ENCODE measurements around the gene NAT16. TPM values are rescaled to one million over a fixed set of nuclear protein-coding genes. Genes with fewer than 3 reads are reported as not detected.

The NAT16 gene
- total and polyA plus RNA-seq, 2 of the 13 experiments (the other 11 are each of a cell fraction or from before 2014, with no cell fraction given), result 0.04 TPM; not detected in 1

GRCh38 chr7:101121991-101122932, 57.8 kb downstream of the NAT16 start (continued):
- no peak for TF ChIP-seq MXD3 (CRISPR knock-in tag; IDR thresholded peaks at IDR 0.05)
- TF ChIP-seq ZNF558 (CRISPR knock-in tag; IDR thresholded peaks at IDR 0.05; ENCODE audit: borderline replicate concordance), result peak; percentile 19; the same call in 1 of the 2 replicates
- no peak for TF ChIP-seq ZNF749 (CRISPR knock-in tag; IDR thresholded peaks at IDR 0.05; ENCODE audit: borderline replicate concordance)
- TF ChIP-seq ZNF230 (CRISPR knock-in tag; IDR thresholded peaks at IDR 0.05), result no peak
- TF ChIP-seq ZNF441 (CRISPR knock-in tag; IDR thresholded peaks at IDR 0.05; ENCODE audit: borderline replicate concordance), result no peak
- no peak for TF ChIP-seq ZNF282 (IDR thresholded peaks at IDR 0.05; ENCODE audit: partially characterized antibody)
- peak; percentile 45; the same call in 1 of the 2 replicates for TF ChIP-seq ADNP (CRISPR knock-in tag; IDR thresholded peaks at IDR 0.05)
- TF ChIP-seq CREB1 (IDR thresholded peaks at IDR 0.05), result no peak
- TF ChIP-seq CREB1 (CRISPR knock-in tag; IDR thresholded peaks at IDR 0.05), result no peak; the same call in 1 of the 2 replicates
- TF ChIP-seq ZNF816 (CRISPR knock-in tag; IDR thresholded peaks at IDR 0.05; ENCODE audit: borderline replicate concordance), result peak; percentile 73; the same call in 1 of the 2 replicates
- no peak for TF ChIP-seq DDIT3 (CRISPR knock-in tag; IDR thresholded peaks at IDR 0.05)
- TF ChIP-seq CEBPB (IDR thresholded peaks at IDR 0.05; ENCODE audit: borderline replicate concordance, low read depth, low read length), result peak; percentile 50; the same call in 1 of the 2 replicates
- no peak for TF ChIP-seq ZNF367 (CRISPR knock-in tag; IDR thresholded peaks at IDR 0.05; ENCODE audit: borderline replicate concordance)
- TF ChIP-seq GFI1 (CRISPR knock-in tag; IDR thresholded peaks at IDR 0.05; ENCODE audit: borderline replicate concordance), result peak; percentile 53; the same call in 1 of the 2 replicates
- peak; percentile 36; the same call in 1 of the 2 replicates for TF ChIP-seq FOSL1 (CRISPR knock-in tag; IDR thresholded peaks at IDR 0.05; ENCODE audit: borderline replicate concordance)
- no peak for TF ChIP-seq ZNF737 (CRISPR knock-in tag; IDR thresholded peaks at IDR 0.05; ENCODE audit: borderline replicate concordance)
- TF ChIP-seq HIVEP1 (CRISPR knock-in tag; IDR thresholded peaks at IDR 0.05), result peak; percentile 79
- no peak for TF ChIP-seq RCOR2 (CRISPR knock-in tag; IDR thresholded peaks at IDR 0.05)
- peak; percentile 60 for TF ChIP-seq PITX1 (CRISPR knock-in tag; IDR thresholded peaks at IDR 0.05)
- TF ChIP-seq HIC2 (CRISPR knock-in tag; IDR thresholded peaks at IDR 0.05; ENCODE audit: low read depth), result no peak
- TF ChIP-seq AGO2 (optimal IDR thresholded peaks at IDR 0.05; ENCODE audit: low read depth, low read length), result no peak
- no peak for TF ChIP-seq ZNF446 (CRISPR knock-in tag; IDR thresholded peaks at IDR 0.05)
- TF ChIP-seq IRF1 (CRISPR knock-in tag; IDR thresholded peaks at IDR 0.05; ENCODE audit: low read depth), result no peak
- no peak for TF ChIP-seq ZNF674 (CRISPR knock-in tag; IDR thresholded peaks at IDR 0.05; ENCODE audit: low read depth)
- 0 out of 2 replicates have a peak, but pooled peaks have one; percentile 19 for TF ChIP-seq FOXJ3 (CRISPR knock-in tag; IDR thresholded peaks at IDR 0.05; ENCODE audit: borderline replicate concordance)
- 0 out of 2 replicates have a peak, but pooled peaks have one; percentile 27 for TF ChIP-seq TEF (CRISPR knock-in tag; IDR thresholded peaks at IDR 0.05)
